GM18511 (cell line): ENCODE data around the gene DRC7.

Source experiments
- ATAC-seq: cut with Tn5 transposase; IDR thresholded peaks from one replicate; pipeline ENCODE4 v1.9.1; 2021; ENCODE audit warnings: mild to moderate bottlenecking, moderate library complexity; ENCODE audit not compliant: unreplicated experiment

Gene DRC7

GRCh38 chr16:57692636-57693035, 2.0 kb upstream of the DRC7 start:
- no peak for ATAC-seq

GRCh38 chr16:57693550-57693949, 1.1 kb upstream of the DRC7 start:
- no peak for ATAC-seq

GRCh38 chr16:57694231-57694724, 328 bp upstream of the DRC7 start:
- no peak for ATAC-seq

- ATAC-seq: no peak
Measured at GRCh38 chr16:57695680-57696069, 1.1 kb downstream of the DRC7 start.

- no peak for ATAC-seq
Measured at GRCh38 chr16:57696240-57696639, 1.6 kb downstream of the DRC7 start.

GRCh38 chr16:57697896-57698537, 3.4 kb downstream of the DRC7 start:
- no peak for ATAC-seq

- no peak for ATAC-seq
Measured at GRCh38 chr16:57698812-57699405, 4.3 kb downstream of the DRC7 start.

GRCh38 chr16:57699481-57699880, 4.9 kb downstream of the DRC7 start:
- no peak for ATAC-seq

GRCh38 chr16:57699899-57700298, 5.3 kb downstream of the DRC7 start:
- ATAC-seq: no peak

GRCh38 chr16:57700781-57701551, 6.4 kb downstream of the DRC7 start:
- no peak for ATAC-seq

GRCh38 chr16:57701759-57702371, 7.3 kb downstream of the DRC7 start:
- no peak for ATAC-seq

- ATAC-seq: no peak
Measured at GRCh38 chr16:57703416-57704010, 8.9 kb downstream of the DRC7 start.

- ATAC-seq: no peak
Measured at GRCh38 chr16:57704011-57704904, 9.7 kb downstream of the DRC7 start.

- no peak for ATAC-seq
Measured at GRCh38 chr16:57704905-57705852, 10.6 kb downstream of the DRC7 start.

GRCh38 chr16:57706717-57707116, 12.1 kb downstream of the DRC7 start:
- ATAC-seq: no peak

- ATAC-seq: no peak
Measured at GRCh38 chr16:57707331-57707730, 12.7 kb downstream of the DRC7 start.

GRCh38 chr16:57708168-57708567, 13.6 kb downstream of the DRC7 start:
- ATAC-seq: no peak

GRCh38 chr16:57709663-57710062, 15.1 kb downstream of the DRC7 start:
- ATAC-seq: no peak

GRCh38 chr16:57711346-57711745, 16.7 kb downstream of the DRC7 start:
- no peak for ATAC-seq
